COR-L47 (cell line): ENCODE measurements around the gene KLF6.

Experiments
- DNase-seq: peaks from one replicate; lab custom pipeline; 2025; lab: John Stamatoyannopoulos, UW

Gene KLF6

GRCh38 chr10:3784510-3785250 lies at the start of gene KLF6:
KLF6 (minus strand) TSS chr10:3785209; CDS start chr10:3785014, 195 bp downstream.
- no peak for DNase-seq

- DNase-seq: no peak
These were observed 49.4 kb upstream of the KLF6 start for GRCh38 chr10:3834404-3834803.

GRCh38 chr10:3833046-3833445 lies 48.0 kb upstream of the KLF6 start:
- DNase-seq: no peak

- no peak for DNase-seq
These were observed 47.2 kb upstream of the KLF6 start for GRCh38 chr10:3832022-3832786.

GRCh38 chr10:3831608-3832007 lies 46.6 kb upstream of the KLF6 start:
- no peak for DNase-seq

- DNase-seq: no peak
These were observed 45.9 kb upstream of the KLF6 start for GRCh38 chr10:3830946-3831345.

GRCh38 chr10:3829156-3830050 lies 44.4 kb upstream of the KLF6 start:
- DNase-seq: no peak

- DNase-seq: no peak
These were observed 43.6 kb upstream of the KLF6 start for GRCh38 chr10:3828404-3829155.

GRCh38 chr10:3827768-3828403 lies 42.9 kb upstream of the KLF6 start:
- DNase-seq: no peak

- no peak for DNase-seq
These were observed 42.3 kb upstream of the KLF6 start for GRCh38 chr10:3827266-3827665.

GRCh38 chr10:3825862-3826351 lies 40.9 kb upstream of the KLF6 start:
- DNase-seq: no peak

- DNase-seq: no peak
These were observed 40.2 kb upstream of the KLF6 start for GRCh38 chr10:3825244-3825643.

- no peak for DNase-seq
These were observed 37.7 kb upstream of the KLF6 start for GRCh38 chr10:3822541-3823330.

GRCh38 chr10:3820255-3820654 lies 35.2 kb upstream of the KLF6 start:
- DNase-seq: no peak

- DNase-seq: no peak
These were observed 32.0 kb upstream of the KLF6 start for GRCh38 chr10:3816995-3817394.

GRCh38 chr10:3814838-3815220 lies 29.8 kb upstream of the KLF6 start:
- DNase-seq: no peak

- DNase-seq: no peak
These were observed 29.2 kb upstream of the KLF6 start for GRCh38 chr10:3813986-3814837.

GRCh38 chr10:3813267-3813666 lies 28.3 kb upstream of the KLF6 start:
- DNase-seq: no peak

- DNase-seq: no peak
These were observed 27.1 kb upstream of the KLF6 start for GRCh38 chr10:3812141-3812540.
